Fibroblast of peridontal ligament (primary cell): ENCODE measurements around the gene ZNF519.
"Not testable (repeated sequence)": the region's sequence is repeated elsewhere in the genome, so short reads cannot be mapped to it uniquely, and the experiment has no call there.

ENCODE experiments used
- DNase-seq: peaks from one replicate; pipeline ENCODE4 v3.0.0-alpha.2; 2010; ENCODE audit errors: extremely low read depth

ZNF519 gene

GRCh38 chr18:14132271-14132700 lies at the start of gene ZNF519:
TSS of gene ZNF519 (minus strand) at chr18:14132435. CDS start at chr18:14132277, 158 bp downstream.
- DNase-seq, result peak; percentile 97

GRCh38 chr18:14179306-14179705 lies 47.1 kb upstream of the ZNF519 start:
- no peak for DNase-seq

- DNase-seq, result peak; percentile 62
Measured at GRCh38 chr18:14178321-14179196, 46.3 kb upstream of the ZNF519 start.

GRCh38 chr18:14177540-14178320 lies 45.5 kb upstream of the ZNF519 start:
- not testable (repeated sequence) for DNase-seq

- not testable (repeated sequence) for DNase-seq
Measured at GRCh38 chr18:14175404-14175803, 43.2 kb upstream of the ZNF519 start.

GRCh38 chr18:14174706-14175085 lies 42.5 kb upstream of the ZNF519 start:
- no peak for DNase-seq

GRCh38 chr18:14174002-14174705 lies 41.9 kb upstream of the ZNF519 start:
- not testable (repeated sequence) for DNase-seq

- not testable (repeated sequence) for DNase-seq
Measured at GRCh38 chr18:14173116-14173951, 41.1 kb upstream of the ZNF519 start.

- DNase-seq, result not testable (repeated sequence)
Measured at GRCh38 chr18:14172142-14173115, 40.2 kb upstream of the ZNF519 start.

GRCh38 chr18:14171301-14172141 lies 39.3 kb upstream of the ZNF519 start:
- DNase-seq, result not testable (repeated sequence)

GRCh38 chr18:14170367-14171036 lies 38.3 kb upstream of the ZNF519 start:
- DNase-seq, result not testable (repeated sequence)

GRCh38 chr18:14162915-14163314 lies 30.7 kb upstream of the ZNF519 start:
- not testable (repeated sequence) for DNase-seq

GRCh38 chr18:14151564-14152113 lies 19.4 kb upstream of the ZNF519 start:
- not testable (repeated sequence) for DNase-seq

- not testable (repeated sequence) for DNase-seq
Measured at GRCh38 chr18:14150766-14151165, 18.5 kb upstream of the ZNF519 start.

- not testable (repeated sequence) for DNase-seq
Measured at GRCh38 chr18:14149916-14150420, 17.7 kb upstream of the ZNF519 start.

GRCh38 chr18:14149121-14149850 lies 17.1 kb upstream of the ZNF519 start:
- not testable (repeated sequence) for DNase-seq
